ENCODE measurements around the gene TTBK2. TPM values are rescaled to one million over a fixed set of nuclear protein-coding genes. Genes with fewer than 3 reads are reported as not detected.

The TTBK2 gene
- total and polyA plus RNA-seq, 10 of the 15 experiments (the other 5 are each of a cell fraction or from before 2014, with no cell fraction given): 0.66 to 9.1 (median 3.7) TPM

GRCh38 chr15:42798802-42799201 lies 121.8 kb downstream of the TTBK2 start:
- H3K9ac ChIP-seq (ENCODE audit: control insufficient read depth, insufficient read depth, low read length): no peak overlapping the region
- H2AFZ ChIP-seq (ENCODE audit: control insufficient read depth, low read depth, low read length): no peak overlapping the region
- ATAC-seq: no peak
- no peak overlapping the region for H3K4me2 ChIP-seq (ENCODE audit: control insufficient read depth, insufficient read depth)
- no TSS peak for BruUV-seq (replicated peaks)
- no peak overlapping the region for H3K27ac ChIP-seq (ENCODE audit: control insufficient read depth, insufficient read depth)
- no peak for FAIRE-seq
- no peak overlapping the region for H3K4me3 ChIP-seq
- 98% methylated on average over 11 of the region's 11 CpGs for WGBS (ENCODE audit: insufficient coverage, insufficient replicate concordance, low lambda C conversion rate, missing lambda C conversion rate)
- H3K27me3 ChIP-seq (replicated peaks in 1 of 2; ENCODE audit: control insufficient read depth in 2 of 2, insufficient read depth in 2 of 2, low read length in 1 of 2): no peaks in the 10 kb centered on the region
- no peak for DNase-seq (ENCODE audit: low read depth, low spot score)
- no peaks in the 10 kb centered on the region for H3K9me3 ChIP-seq (replicated peaks; ENCODE audit: control insufficient read depth, insufficient read depth, low read length)
- intact Hi-C loops (cut with micrococcal nuclease; ENCODE audit: unreplicated experiment) (no loop called here), in situ Hi-C loops (cut with MboI) (no loop called here)
- H3K4me1 ChIP-seq (ENCODE audit: control insufficient read depth, insufficient read depth, low read length): no peaks in the 10 kb centered on the region
- no peaks in the 10 kb centered on the region for H4K20me1 ChIP-seq (ENCODE audit: control insufficient read depth, insufficient read depth)
- SMC1A ChIA-PET (ENCODE audit: uncharacterized antibody, unreplicated experiment): interaction anchor here (1.2 kb wide), 1 partner anchor 128 kb away, joined by 3 read pairs; no protein-coding TSS in a partner anchor
- POLR2A ChIA-PET: no interaction called here
- H3K36me3 ChIP-seq (ENCODE audit: control insufficient read depth in 2 of 2, insufficient read depth in 2 of 2, low read length in 1 of 2): no peaks in the 10 kb centered on the region; a peak in 1 of 4 replicates
- TF ChIP-seq CBX3 (IDR thresholded peaks at IDR 0.05; ENCODE audit: borderline replicate concordance, low read depth) (no peak), WRNIP1 (IDR thresholded peaks at IDR 0.05; ENCODE audit: borderline replicate concordance, low read depth, low read length) (no peak), BHLHE40 (IDR thresholded peaks at IDR 0.05; ENCODE audit: borderline replicate concordance in 1 of 2, low read depth in 2 of 2, low read length in 1 of 2) (no peak), IRF4 (IDR thresholded peaks at IDR 0.05; ENCODE audit: low read depth, low read length) (no peak), EGR1 (IDR thresholded peaks at IDR 0.05; ENCODE audit: borderline replicate concordance in 1 of 2, low read depth in 2 of 2, low read length in 2 of 2) (no peak), SIX5 (IDR thresholded peaks at IDR 0.05; ENCODE audit: low read depth, low read length, severe bottlenecking) (no peak), CHD1 (IDR thresholded peaks at IDR 0.05; ENCODE audit: low read depth, low read length) (no peak), HSF1 (IDR thresholded peaks at IDR 0.05; ENCODE audit: low read depth, low read length) (no peak), ATF7 (IDR thresholded peaks at IDR 0.05; ENCODE audit: low read depth) (no peak), HCFC1 (IDR thresholded peaks at IDR 0.05; ENCODE audit: low read length) (no peak), ZBED1 (IDR thresholded peaks at IDR 0.05; ENCODE audit: borderline replicate concordance) (no peak), RUNX3 (IDR thresholded peaks at IDR 0.05; ENCODE audit: low read length) (no peak), LARP7 (IDR thresholded peaks at IDR 0.05) (no peak), YY1 (IDR thresholded peaks at IDR 0.05; ENCODE audit: low read depth, low read length) (no peak), RELA (IDR thresholded peaks at IDR 0.05; ENCODE audit: borderline replicate concordance, partially characterized antibody) (no peak)
- H3K79me2 ChIP-seq (ENCODE audit: control insufficient read depth, insufficient read depth, low read length): no peaks in the 10 kb centered on the region
- CTCF ChIA-PET: no interaction called here
- RAD21 ChIA-PET (ENCODE audit: unreplicated experiment): no interaction called here
